ENCODE results near the gene NFE2. TPM values are rescaled to one million over a fixed set of nuclear protein-coding genes. Genes with fewer than 3 reads are reported as not detected.
A peak's percentile ranks its signal among the peaks of the same experiment; 100 is the strongest.

NFE2 gene
- total and polyA plus RNA-seq, 2 of the 8 experiments (the other 6 are each of a cell fraction or from before 2014, with no cell fraction given): 2.0 to 6.1 TPM

DNA sequence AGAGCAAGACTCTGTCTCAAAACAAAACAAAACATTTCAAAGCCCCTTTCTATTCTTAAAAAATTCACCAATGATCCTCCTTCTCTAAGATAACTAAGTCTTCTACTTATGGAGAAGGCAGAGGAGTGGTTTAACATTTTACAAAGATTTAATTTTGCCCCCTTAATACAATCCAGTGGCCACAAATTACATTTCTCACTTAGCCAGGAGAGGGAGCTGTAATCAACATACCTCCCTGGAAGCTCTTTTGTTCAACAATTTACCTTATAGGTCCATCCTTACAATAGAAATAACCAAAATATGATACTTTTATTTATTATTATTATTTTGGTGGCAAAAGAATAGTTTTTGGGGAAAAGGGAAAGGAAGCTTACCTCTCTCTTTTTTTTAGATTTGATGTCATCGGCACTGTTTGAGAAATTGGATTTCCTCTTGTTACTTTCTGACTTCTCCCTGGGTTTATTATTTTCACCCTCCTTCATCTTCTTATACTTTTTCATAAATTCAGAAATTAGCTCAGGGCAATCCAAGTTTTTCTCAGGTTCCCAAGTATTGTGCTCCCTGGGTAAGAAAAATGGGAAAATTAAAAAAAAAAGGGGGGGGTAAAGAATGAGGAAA is 49.0 kb downstream of the NFE2 start:
- FAIRE-seq: no peak
- peaks cover 0 to 20% of the 10 kb centered on the region in 2 experiments; a peak in 3 of 4 replicates for H3K79me2 ChIP-seq (ENCODE audit: control insufficient read depth in 1 of 2, insufficient read depth in 2 of 2, low read length in 2 of 2)
- TF ChIP-seq RAD21 (IDR thresholded peaks at IDR 0.05 in 1 of 2, conservative IDR thresholded peaks at IDR 0.05 in 1 of 2; ENCODE audit: low read depth in 2 of 2, low read length in 2 of 2) (peak; percentile 56 to 62), SAP30 (IDR thresholded peaks at IDR 0.05; ENCODE audit: insufficient read depth, insufficient replicate concordance, low read length) (no peak), NRF1 (IDR thresholded peaks at IDR 0.05; ENCODE audit: low read depth, low read length) (no peak), NANOG (IDR thresholded peaks at IDR 0.05; ENCODE audit: insufficient read depth, low read depth, low read length, poor library complexity, severe bottlenecking) (no peak), CBX5 (IDR thresholded peaks at IDR 0.05; ENCODE audit: low read depth, low read length) (no peak), KDM5A (IDR thresholded peaks at IDR 0.05; ENCODE audit: low read length) (no peak), CTCF (IDR thresholded peaks at IDR 0.05; ENCODE audit: control extremely low read depth in 1 of 3, insufficient read depth in 1 of 3, low read depth in 1 of 3, low read length in 3 of 3) (peak in 2 of 3 experiments; percentile 41 to 55; a peak in 2 of 4 replicates), JUND (IDR thresholded peaks at IDR 0.05; ENCODE audit: low read length) (no peak), SP4 (IDR thresholded peaks at IDR 0.05; ENCODE audit: low read length) (no peak), ASH2L (IDR thresholded peaks at IDR 0.05; ENCODE audit: low read length) (no peak)

More for the DNA sequence above, 49.0 kb downstream of the NFE2 start:
- Histone ChIP-seq H3K79me1 (ENCODE audit: low read depth, low read length) (peaks cover 2% of the 10 kb centered on the region), H2BK15ac (ENCODE audit: low read length) (no peak overlapping the region), H2BK12ac (ENCODE audit: low read depth, low read length) (no peak overlapping the region), H2BK20ac (ENCODE audit: low read length) (no peak overlapping the region), H2BK120ac (replicated peaks; ENCODE audit: low read depth, low read length) (no peak overlapping the region), H3K36me3 (ENCODE audit: control insufficient read depth in 2 of 4, insufficient read depth in 4 of 4, low read length in 3 of 4) (peaks cover 15 to 61% (median 34%) of the 10 kb centered on the region in 4 experiments), H4K8ac (ENCODE audit: extremely low read depth, insufficient read depth, low read length) (no peak overlapping the region), H3K56ac (replicated peaks; ENCODE audit: insufficient read length, low read depth, low read length) (no peak overlapping the region), H3K4ac (replicated peaks; ENCODE audit: insufficient read length, low read depth, low read length) (no peak overlapping the region), H3K9ac (replicated peaks in 1 of 4; ENCODE audit: extremely low read depth in 1 of 4, low read depth in 3 of 4, low read length in 3 of 4) (no peak overlapping the region), H3K4me2 (ENCODE audit: insufficient read depth in 1 of 2, low read depth in 2 of 2, low read length in 2 of 2) (no peak overlapping the region), H2BK5ac (ENCODE audit: low read depth, low read length) (no peak overlapping the region), H4K5ac (ENCODE audit: insufficient read length, low read depth, low read length) (no peak overlapping the region), H3K4me1 (replicated peaks in 1 of 4; ENCODE audit: control insufficient read depth in 3 of 4, insufficient read depth in 4 of 4, low read length in 3 of 4) (no peaks in the 10 kb centered on the region), H3K23me2 (ENCODE audit: low read depth, low read length) (no peaks in the 10 kb centered on the region), H2AK5ac (ENCODE audit: low read depth, low read length) (no peak overlapping the region), H3K4me3 (ENCODE audit: extremely low read depth in 1 of 4, insufficient read depth in 2 of 4, low read depth in 3 of 4, low read length in 4 of 4) (no peak overlapping the region), H2AFZ (ENCODE audit: low read length) (no peak overlapping the region), H3K9me3 (ENCODE audit: insufficient read depth in 2 of 2, low read depth in 1 of 2, low read length in 1 of 2) (no peaks in the 10 kb centered on the region), H3K14ac (ENCODE audit: insufficient read length) (no peak overlapping the region), H3K27me3 (replicated peaks in 1 of 4; ENCODE audit: control insufficient read depth in 3 of 4, extremely low read depth in 1 of 4, insufficient read depth in 3 of 4, low read length in 3 of 4) (no peaks in the 10 kb centered on the region), H4K20me1 (replicated peaks in 1 of 2; ENCODE audit: control insufficient read depth in 1 of 2, insufficient read depth in 2 of 2, low read length in 2 of 2) (peaks cover 1 to 5% of the 10 kb centered on the region in 2 experiments), H4K91ac (replicated peaks; ENCODE audit: insufficient read length, low read length) (no peak overlapping the region), H3K23ac (ENCODE audit: insufficient read length) (no peak overlapping the region), H3K18ac (ENCODE audit: extremely low read depth, low read length) (no peak overlapping the region), H3K27ac (ENCODE audit: low read depth, low read length) (no peak overlapping the region)
- CTCF ChIA-PET (ENCODE audit: partially characterized antibody): interaction anchor here (0.7 to 6.7 kb wide), 30 partner anchors 9 to 110 kb away, joined by 3 to 90 read pairs (median 6); partner anchors contain the start of genes CBX5, COPZ1 and HNRNPA1
- no peak for DNase-seq (ENCODE audit: low read depth in 1 of 2, low spot score in 2 of 2)
- 63% methylated on average over 1 of the region's 1 CpG; no CpG with 5 or more reads in 1 of the 2 experiments for WGBS, 2 experiments (ENCODE audit: extremely low coverage in 1 of 2, insufficient coverage in 1 of 2, insufficient read length in 1 of 2, insufficient replicate concordance in 2 of 2, low coverage in 1 of 2, low lambda C conversion rate in 2 of 2, missing lambda C conversion rate in 1 of 2)
- POLR2A ChIA-PET (ENCODE audit: partially characterized antibody): interaction anchor here (0.7 to 44.8 kb wide), 12 partner anchors 8 to 111 kb away, joined by 3 to 1006 read pairs (median 4); partner anchors contain the start of genes CBX5 and HNRNPA1

Data from H1 (cell line).